GM12865 (cell line): ENCODE measurements around the gene BRCA2.
"Not testable (repeated sequence)": the region's sequence is repeated elsewhere in the genome, so short reads cannot be mapped to it uniquely, and the experiment has no call there.

Experiments used
- DNase-seq: peaks from one replicate; pipeline ENCODE4 v3.0.0; 2010; ENCODE audit warnings: low read depth
- H3K4me3 ChIP-seq: 2 replicates; pipeline ENCODE4 v1.5.1; 2011; ENCODE audit warnings: mild to moderate bottlenecking, low read depth, low read length, control low read depth
- CTCF ChIP-seq: IDR thresholded peaks from 2 replicates; pipeline ENCODE4 v1.5.1; 2011; ENCODE audit warnings: low read length, control low read depth, low read depth, inconsistent platforms; ENCODE audit not compliant: insufficient read depth; ENCODE audit errors: missing control alignments

Gene BRCA2

DNA sequence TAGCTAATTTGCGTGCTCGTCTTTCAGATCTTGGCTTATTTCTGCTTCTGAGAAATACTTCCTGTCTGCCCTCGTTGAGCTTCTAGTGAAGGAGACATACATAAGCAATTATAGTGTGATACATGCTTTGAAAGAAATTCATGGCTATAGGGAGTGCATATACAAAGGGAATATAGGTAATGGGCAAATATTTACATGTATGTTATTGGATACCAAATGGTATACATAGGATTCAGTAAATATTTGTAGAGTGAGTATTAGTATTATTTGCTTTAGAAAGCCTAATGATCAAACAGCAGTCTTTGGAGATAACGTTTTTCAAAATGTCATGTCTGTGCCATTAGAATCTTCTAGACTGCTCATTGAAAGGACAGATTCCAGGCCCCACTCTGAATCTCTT, 5.2 kb downstream of the BRCA2 start:
- no peak for DNase-seq
- TF ChIP-seq CTCF, result no peak

GRCh38 chr13:32323912-32324311, 8.6 kb downstream of the BRCA2 start:
- no peak for DNase-seq
- TF ChIP-seq CTCF, result no peak
- no peak overlapping the region for H3K4me3 ChIP-seq

More for the DNA sequence above, 5.2 kb downstream of the BRCA2 start:
- H3K4me3 ChIP-seq, result no peak overlapping the region

- TF ChIP-seq CTCF, result no peak
- H3K4me3 ChIP-seq, result no peak overlapping the region
- DNase-seq, result no peak
These were observed 15.1 kb downstream of the BRCA2 start for GRCh38 chr13:32330441-32330840.

GRCh38 chr13:32334671-32335070, 19.4 kb downstream of the BRCA2 start:
- H3K4me3 ChIP-seq, result no peak overlapping the region
- no peak for DNase-seq
- TF ChIP-seq CTCF, result no peak

GRCh38 chr13:32340914-32341313, 25.6 kb downstream of the BRCA2 start:
- no peak for TF ChIP-seq CTCF
- no peak for DNase-seq
- no peak overlapping the region for H3K4me3 ChIP-seq

- no peak for TF ChIP-seq CTCF
- DNase-seq, result no peak
- H3K4me3 ChIP-seq, result no peak overlapping the region
These were observed 32.3 kb downstream of the BRCA2 start for GRCh38 chr13:32347651-32348050.

- not testable (repeated sequence) for DNase-seq, H3K4me3 ChIP-seq
These were observed 35.6 kb downstream of the BRCA2 start for GRCh38 chr13:32350839-32351441.
